Coronary artery (tissue), 2 donors: ENCODE results near the gene SCGB2A2.

ENCODE experiments used
- DNase-seq: peaks from one replicate; pipeline ENCODE4 v3.0.0-alpha.2; 2017; ENCODE audit warnings: low spot score
- H3K27ac ChIP-seq, 2 donors: fragments of 200-600 bp; sonication (generic); one replicate each; pipeline ENCODE4 v1.5.1; 2016 to 2019
- H3K4me3 ChIP-seq: fragments of 200-600 bp; sonication (generic); 2 replicates; pipeline ENCODE4 v1.5.1; 2016; ENCODE audit warnings: mild to moderate bottlenecking, moderate library complexity
- CTCF ChIP-seq: fragments of 200-600 bp; sonication (generic); IDR thresholded peaks from one replicate; pipeline ENCODE4 v1.5.1; 2019; ENCODE audit warnings: antibody characterized with exemption

SCGB2A2 gene

GRCh38 chr11:62295504-62295903, 25.5 kb downstream of the SCGB2A2 start:
- DNase-seq: no peak
- TF ChIP-seq CTCF: no peak

GRCh38 chr11:62298975-62299374, 29.0 kb downstream of the SCGB2A2 start, which contains the start of gene SCGB1D4:
Gene SCGB1D4 (minus strand): TSS chr11:62299075. CDS start chr11:62299010, 65 bp downstream.
- DNase-seq: no peak
- TF ChIP-seq CTCF: no peak
- Histone ChIP-seq H3K4me3 (no peak within 1 kb of the TSS), H3K27ac (no peak within 1 kb of the TSS)

More at GRCh38 chr11:62295504-62295903, 25.5 kb downstream of the SCGB2A2 start:
- H3K4me3 ChIP-seq: no peak overlapping the region
- no peak overlapping the region for H3K27ac ChIP-seq

DNA sequence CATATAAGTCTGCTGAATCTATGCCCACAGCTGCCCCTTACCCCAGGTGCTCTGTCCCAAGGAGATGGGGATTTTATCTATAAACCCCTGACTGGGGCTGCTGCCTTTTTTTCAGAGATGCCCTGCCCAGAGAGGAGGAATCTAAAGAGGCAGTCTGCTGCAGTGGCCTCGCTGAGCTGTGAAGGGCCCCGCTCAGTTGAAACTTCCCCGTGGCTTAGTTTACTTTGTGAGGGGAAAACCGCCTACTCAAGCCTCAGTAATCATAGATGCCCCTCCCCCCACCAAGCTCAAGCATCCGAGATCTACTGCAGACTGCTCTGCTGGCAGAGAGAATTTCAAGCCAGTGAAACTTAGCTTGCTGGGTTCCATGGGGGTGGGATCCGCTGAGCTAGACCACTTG, 36.3 kb downstream of the SCGB2A2 start:
- Histone ChIP-seq H3K27ac (no peak overlapping the region), H3K4me3 (no peak overlapping the region)
- no peak for DNase-seq
- TF ChIP-seq CTCF: no peak

DNA sequence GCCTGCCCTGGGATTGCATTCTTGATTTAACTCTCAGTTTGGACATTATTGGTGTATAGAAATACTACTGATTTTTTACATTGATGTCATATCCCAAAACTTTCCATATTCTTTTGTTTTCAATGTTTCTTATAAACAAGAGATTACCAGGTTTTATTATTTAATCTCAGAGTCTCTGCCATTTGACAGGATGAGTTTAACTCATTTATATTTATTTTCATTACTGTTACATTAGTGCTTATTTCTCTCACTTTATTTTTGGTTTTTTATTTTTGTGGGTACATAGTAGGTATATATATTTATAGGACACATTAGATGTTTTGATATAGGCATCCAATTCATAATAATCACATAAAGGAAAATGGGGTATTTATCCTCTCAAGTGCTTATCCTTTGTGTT, 38.0 kb downstream of the SCGB2A2 start:
- no peak overlapping the region for H3K27ac ChIP-seq
- no peak for TF ChIP-seq CTCF
- no peak overlapping the region for H3K4me3 ChIP-seq
- no peak for DNase-seq

DNA sequence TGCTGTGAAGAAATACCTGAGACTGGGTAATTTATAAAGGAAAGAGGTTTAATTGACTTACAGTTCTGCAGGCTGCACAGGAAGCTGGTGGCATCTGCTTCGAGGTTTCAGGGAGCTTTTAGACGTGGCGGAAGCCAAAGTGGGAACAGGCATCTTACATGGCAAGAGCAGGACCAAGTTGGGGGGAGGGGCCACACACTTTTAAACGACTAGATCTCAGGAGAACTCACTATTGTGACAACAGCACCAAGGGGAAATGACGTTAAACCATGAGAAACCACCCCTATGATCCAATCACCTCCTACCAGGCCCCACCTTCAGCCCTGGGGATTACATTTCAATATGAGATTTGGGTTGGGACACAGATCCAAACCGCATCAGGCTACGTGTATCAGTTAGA, 40.0 kb downstream of the SCGB2A2 start:
- no peak overlapping the region for H3K4me3 ChIP-seq
- H3K27ac ChIP-seq: no peak overlapping the region
- no peak for DNase-seq
- TF ChIP-seq CTCF: no peak

DNA sequence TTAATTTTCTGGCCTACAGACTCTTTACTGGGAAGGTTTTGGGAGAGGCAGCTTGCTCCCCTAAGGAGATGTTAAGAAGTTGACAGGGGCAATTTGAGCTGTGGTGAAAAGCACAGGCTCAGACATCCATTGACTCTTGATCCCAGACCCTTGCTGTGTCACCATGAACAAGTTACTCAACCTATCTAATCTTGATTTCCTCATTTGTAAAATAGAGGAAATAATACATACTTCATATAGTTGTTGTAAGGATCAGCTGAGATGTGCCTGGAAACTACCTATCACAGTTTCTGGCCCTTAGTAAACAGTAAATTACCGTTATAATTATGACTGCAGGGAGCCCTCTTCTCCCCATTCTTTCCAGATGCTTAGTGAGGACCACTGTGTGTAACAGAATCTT, 45.5 kb downstream of the SCGB2A2 start:
- no peak for TF ChIP-seq CTCF
- Histone ChIP-seq H3K27ac (no peak overlapping the region), H3K4me3 (no peak overlapping the region)
- DNase-seq: no peak

DNA sequence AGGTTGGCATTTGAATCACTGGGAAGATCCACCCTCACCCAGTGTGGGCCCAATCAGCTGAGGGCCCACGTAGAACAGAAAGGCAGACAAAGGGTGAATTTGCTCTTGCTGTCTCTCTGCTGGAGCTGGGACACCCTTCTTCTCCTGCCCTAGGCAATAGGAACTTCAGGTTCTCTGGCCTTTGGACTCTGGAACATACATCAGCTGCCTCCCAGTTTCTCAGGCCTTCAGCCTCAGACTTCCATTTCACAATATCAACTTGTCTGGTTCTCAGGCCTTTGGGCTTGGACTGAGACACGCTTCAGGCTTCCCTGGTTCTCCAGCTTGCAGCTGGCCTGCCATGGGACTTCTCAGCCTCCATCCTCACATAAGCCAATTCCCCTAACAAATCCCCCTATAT, 52.6 kb downstream of the SCGB2A2 start:
- no peak for TF ChIP-seq CTCF
- H3K27ac ChIP-seq: no peak overlapping the region
- H3K4me3 ChIP-seq: no peak overlapping the region
- DNase-seq: no peak
